Trophoblast cell (in vitro differentiated cells and primary cell): ENCODE data around the gene MARK1.
A peak's percentile ranks its signal among the peaks of the same experiment; 100 is the strongest.

Experiments used
- DNase-seq, 2 donors: peaks; one replicate each; pipeline ENCODE4 v3.0.0-alpha.2; 2016
- H2AFZ ChIP-seq: 2 replicates; pipeline ENCODE4 v1.6.1; 2013; ENCODE audit warnings: low read length, moderate library complexity, mild to moderate bottlenecking; ENCODE audit not compliant: insufficient read depth, poor library complexity
- H2AK5ac ChIP-seq: 2 replicates; pipeline ENCODE4 v1.6.1; 2013; ENCODE audit warnings: mild to moderate bottlenecking, low read length
- H2BK120ac ChIP-seq: 2 replicates; pipeline ENCODE4 v1.6.1; 2013; ENCODE audit warnings: low read length, mild to moderate bottlenecking, moderate library complexity; ENCODE audit not compliant: insufficient read depth, poor library complexity
- H2BK12ac ChIP-seq: 2 replicates; pipeline ENCODE4 v1.6.1; 2013; ENCODE audit warnings: mild to moderate bottlenecking, low read length, moderate library complexity
- H2BK5ac ChIP-seq: 2 replicates; pipeline ENCODE4 v1.6.1; 2013; ENCODE audit warnings: low read length, low read depth, moderate library complexity, mild to moderate bottlenecking; ENCODE audit not compliant: poor library complexity
- H3K14ac ChIP-seq: 2 replicates; pipeline ENCODE4 v1.6.1; 2013; ENCODE audit warnings: mild to moderate bottlenecking, low read length
- H3K18ac ChIP-seq: 2 replicates; pipeline ENCODE4 v1.6.1; 2013; ENCODE audit warnings: mild to moderate bottlenecking, low read length
- H3K23ac ChIP-seq: 2 replicates; pipeline ENCODE4 v1.6.1; 2013; ENCODE audit warnings: low read length
- H3K27ac ChIP-seq: 2 replicates; pipeline ENCODE4 v1.5.1; 2013; ENCODE audit warnings: low read depth, mild to moderate bottlenecking, inconsistent platforms, low read length, moderate library complexity
- H3K27me3 ChIP-seq: 2 replicates; pipeline ENCODE4 v1.6.1; 2013; ENCODE audit warnings: inconsistent platforms, mild to moderate bottlenecking, low read length, moderate library complexity; ENCODE audit not compliant: insufficient read depth
- H3K36me3 ChIP-seq, 2 experiments: 1 replicate in 1 of 2; 2 replicates in 1 of 2; pipeline ENCODE4 v1.6.1; 2013; ENCODE audit warnings: low read length in 2 of 2, mild to moderate bottlenecking in 2 of 2, moderate library complexity in 1 of 2; ENCODE audit not compliant: insufficient read depth in 2 of 2, control insufficient read depth in 1 of 2
- H3K4ac ChIP-seq: 2 replicates; pipeline ENCODE4 v1.6.1; 2013; ENCODE audit warnings: low read depth, mild to moderate bottlenecking, low read length, moderate library complexity
- H3K4me1 ChIP-seq, 2 experiments: 1 replicate in 1 of 2; 2 replicates in 1 of 2; pipeline ENCODE4 v1.6.1; 2013; ENCODE audit warnings: low read length in 2 of 2, mild to moderate bottlenecking in 2 of 2, moderate library complexity in 1 of 2; ENCODE audit not compliant: insufficient read depth in 2 of 2, control insufficient read depth in 1 of 2
- H3K4me2 ChIP-seq: 2 replicates; pipeline ENCODE4 v1.6.1; 2013; ENCODE audit warnings: inconsistent platforms, mild to moderate bottlenecking, low read length, moderate library complexity
- H3K4me3 ChIP-seq: 2 replicates; pipeline ENCODE4 v1.5.1; 2013; ENCODE audit warnings: mild to moderate bottlenecking, low read depth, low read length, inconsistent platforms
- H3K79me1 ChIP-seq: one replicate; pipeline ENCODE4 v1.6.1; 2013; ENCODE audit warnings: low read length
- H3K79me2 ChIP-seq: 2 replicates; pipeline ENCODE4 v1.6.1; 2013; ENCODE audit warnings: low read length, mild to moderate bottlenecking; ENCODE audit not compliant: control insufficient read depth, insufficient read depth, poor library complexity
- H3K9ac ChIP-seq: 2 replicates; pipeline ENCODE4 v1.6.1; 2013; ENCODE audit warnings: mild to moderate bottlenecking, low read length
- H3K9me3 ChIP-seq: 2 replicates; pipeline ENCODE4 v1.6.1; 2013; ENCODE audit warnings: low read depth, mild to moderate bottlenecking, control low read depth, inconsistent platforms, low read length; ENCODE audit not compliant: insufficient read depth
- H4K12ac ChIP-seq: 2 replicates; pipeline ENCODE4 v1.6.1; 2013; ENCODE audit warnings: low read depth, mild to moderate bottlenecking, low read length, moderate library complexity
- H4K8ac ChIP-seq: 2 replicates; pipeline ENCODE4 v1.6.1; 2013; ENCODE audit warnings: low read depth, mild to moderate bottlenecking, low read length, moderate library complexity
- H4K91ac ChIP-seq: one replicate; pipeline ENCODE4 v1.6.1; 2013; ENCODE audit warnings: low read depth, mild to moderate bottlenecking, low read length, moderate library complexity
- WGBS: extraction: QIAGEN DNeasy Blood & Tissue Kit; methylation state at CpG from one replicate; pipeline ENCODE4 v1.1.7; 2013; ENCODE audit warnings: missing lambda C conversion rate; ENCODE audit not compliant: insufficient read length, insufficient coverage; ENCODE audit errors: extremely low coverage; 5-methylcytosine and 5-hydroxymethylcytosine counted together

MARK1 gene

DNA sequence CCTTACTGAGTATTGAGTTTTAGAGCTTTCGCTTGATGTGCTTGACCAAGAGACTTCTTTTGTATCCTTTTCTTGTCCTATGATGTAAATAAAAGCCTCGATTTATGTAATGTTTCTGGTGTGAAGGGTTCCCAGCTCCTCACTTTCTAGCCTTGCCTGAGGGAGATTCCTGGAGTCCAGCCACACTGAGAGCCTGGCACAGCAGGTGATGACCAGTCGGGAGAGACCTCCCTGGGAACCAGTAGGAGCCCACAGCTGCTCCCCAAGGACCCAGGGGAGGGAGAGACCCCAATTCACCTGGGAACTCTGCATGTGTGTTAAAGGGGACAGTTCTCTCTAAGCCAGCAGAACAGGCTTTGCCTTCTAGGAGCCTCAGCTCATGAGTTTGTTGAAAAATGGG is 171.1 kb downstream of the MARK1 start:
- H3K36me3 ChIP-seq, result peaks cover 8 to 14% of the 10 kb centered on the region in 2 experiments
- no peak overlapping the region for H2BK12ac ChIP-seq
- no peaks in the 10 kb centered on the region for H3K27me3 ChIP-seq
- H3K18ac ChIP-seq, result no peak overlapping the region
- WGBS, result no CpG with 5 or more reads among the region's 3 CpGs
- no peak overlapping the region for H3K4ac ChIP-seq
- H3K4me2 ChIP-seq, result no peak overlapping the region
- no peak overlapping the region for H3K14ac ChIP-seq
- peaks cover 2% of the 10 kb centered on the region for H3K79me2 ChIP-seq
- H3K9me3 ChIP-seq, result peaks cover 4% of the 10 kb centered on the region
- no peak overlapping the region for H4K91ac ChIP-seq
- no peak overlapping the region for H4K12ac ChIP-seq
- H3K9ac ChIP-seq, result no peak overlapping the region
- H2AFZ ChIP-seq, result no peak overlapping the region
- H3K23ac ChIP-seq, result no peak overlapping the region
- DNase-seq, result peak; percentile 25 to 40
- peaks cover 7% of the 10 kb centered on the region for H3K79me1 ChIP-seq
- peaks cover 16 to 19% of the 10 kb centered on the region in 2 experiments for H3K4me1 ChIP-seq
- no peak overlapping the region for H3K4me3 ChIP-seq
- H2BK120ac ChIP-seq, result no peak overlapping the region
- H2AK5ac ChIP-seq, result no peak overlapping the region
- H2BK5ac ChIP-seq, result no peak overlapping the region
- no peak overlapping the region for H4K8ac ChIP-seq
- H3K27ac ChIP-seq, result no peak overlapping the region

DNA sequence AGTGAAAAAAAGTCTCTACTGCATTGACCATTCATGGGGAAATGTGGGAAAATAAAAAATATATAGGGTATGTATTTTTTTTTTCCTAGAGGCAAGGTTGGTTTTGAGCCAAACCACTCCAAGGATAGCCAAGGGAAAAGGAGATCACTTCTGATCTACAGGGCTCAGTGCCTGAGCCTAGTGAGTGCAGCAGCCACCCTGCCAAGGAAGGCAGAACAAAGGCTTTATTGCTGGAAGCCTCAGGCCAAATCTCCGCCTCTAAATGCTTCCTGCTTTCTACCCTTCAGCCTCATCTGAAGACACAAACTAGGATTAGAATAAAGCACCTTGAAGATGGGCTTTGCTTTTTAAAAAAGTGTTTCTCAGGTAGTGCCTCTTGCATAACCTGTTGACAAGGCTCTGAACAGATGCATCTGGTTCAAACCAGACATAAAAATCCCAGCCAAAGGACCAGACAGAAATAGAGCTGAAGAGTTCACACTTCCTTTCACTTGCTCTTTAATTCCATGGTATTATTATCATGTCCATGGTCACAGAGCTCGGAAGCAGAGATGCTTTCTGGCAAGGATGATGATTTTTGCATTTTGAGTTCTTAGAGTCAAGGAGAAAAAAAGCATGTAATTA is 172.7 kb downstream of the MARK1 start:
- no peak overlapping the region for H3K4me3 ChIP-seq
- no peak overlapping the region for H3K18ac ChIP-seq
- no peak overlapping the region for H3K4me2 ChIP-seq
- no peak overlapping the region for H4K12ac ChIP-seq
- no peak overlapping the region for H2AFZ ChIP-seq
- peak in 1 of 2 donors; percentile 30 for DNase-seq
- WGBS, result no CpG with 5 or more reads among the region's 2 CpGs
- H2BK120ac ChIP-seq, result no peak overlapping the region
- H3K79me2 ChIP-seq, result no peaks in the 10 kb centered on the region
- no peak overlapping the region for H2AK5ac ChIP-seq
- no peaks in the 10 kb centered on the region for H3K27me3 ChIP-seq
- H4K8ac ChIP-seq, result no peak overlapping the region
- no peak overlapping the region for H3K14ac ChIP-seq
- no peak overlapping the region for H3K4ac ChIP-seq
- no peak overlapping the region for H3K23ac ChIP-seq
- H2BK12ac ChIP-seq, result no peak overlapping the region
- H3K27ac ChIP-seq, result no peak overlapping the region
- no peak overlapping the region for H2BK5ac ChIP-seq
- H3K9me3 ChIP-seq, result no peaks in the 10 kb centered on the region
- peaks cover 12 to 16% of the 10 kb centered on the region in 2 experiments for H3K4me1 ChIP-seq
- H3K36me3 ChIP-seq, result peaks cover 8 to 14% of the 10 kb centered on the region in 2 experiments
- H4K91ac ChIP-seq, result no peak overlapping the region
- peaks cover 3% of the 10 kb centered on the region for H3K79me1 ChIP-seq
- H3K9ac ChIP-seq, result no peak overlapping the region

DNA sequence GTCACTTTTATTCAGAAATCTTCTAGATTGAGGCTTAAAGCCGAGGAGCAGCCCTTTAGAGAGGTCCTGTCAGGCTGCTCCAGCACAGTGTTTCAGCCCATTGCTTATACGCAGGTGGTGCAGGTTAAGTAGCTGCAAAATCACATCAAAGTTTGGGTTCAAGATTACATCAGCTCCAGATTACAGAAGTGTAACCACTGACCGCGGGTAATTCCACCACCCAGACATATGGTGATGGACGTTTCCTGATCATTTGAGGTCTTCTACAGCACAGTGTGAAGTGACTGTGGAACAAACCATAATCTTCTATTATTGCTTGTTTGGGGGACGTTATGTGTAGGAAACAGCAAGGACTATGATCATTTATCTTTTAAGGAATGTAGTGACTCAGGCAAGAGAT is 174.0 kb downstream of the MARK1 start:
- H4K8ac ChIP-seq, result no peak overlapping the region
- no CpG with 5 or more reads among the region's 6 CpGs for WGBS
- no peak overlapping the region for H2BK5ac ChIP-seq
- no peak overlapping the region for H3K23ac ChIP-seq
- H2AFZ ChIP-seq, result no peak overlapping the region
- H3K27me3 ChIP-seq, result no peaks in the 10 kb centered on the region
- no peak overlapping the region for H3K4me2 ChIP-seq
- H4K12ac ChIP-seq, result no peak overlapping the region
- no peak overlapping the region for H3K4me3 ChIP-seq
- H3K9ac ChIP-seq, result no peak overlapping the region
- H3K36me3 ChIP-seq, result peaks cover 3 to 9% of the 10 kb centered on the region in 2 experiments
- no peak overlapping the region for H3K4ac ChIP-seq
- H2BK12ac ChIP-seq, result no peak overlapping the region
- no peaks in the 10 kb centered on the region for H3K9me3 ChIP-seq
- H3K79me1 ChIP-seq, result peaks cover 3% of the 10 kb centered on the region
- H3K79me2 ChIP-seq, result no peaks in the 10 kb centered on the region
- H3K4me1 ChIP-seq, result peaks cover 7 to 11% of the 10 kb centered on the region in 2 experiments
- H3K14ac ChIP-seq, result no peak overlapping the region
- H2BK120ac ChIP-seq, result no peak overlapping the region
- no peak overlapping the region for H3K18ac ChIP-seq
- H4K91ac ChIP-seq, result no peak overlapping the region
- no peak overlapping the region for H3K27ac ChIP-seq
- no peak overlapping the region for H2AK5ac ChIP-seq
- no peak for DNase-seq

DNA sequence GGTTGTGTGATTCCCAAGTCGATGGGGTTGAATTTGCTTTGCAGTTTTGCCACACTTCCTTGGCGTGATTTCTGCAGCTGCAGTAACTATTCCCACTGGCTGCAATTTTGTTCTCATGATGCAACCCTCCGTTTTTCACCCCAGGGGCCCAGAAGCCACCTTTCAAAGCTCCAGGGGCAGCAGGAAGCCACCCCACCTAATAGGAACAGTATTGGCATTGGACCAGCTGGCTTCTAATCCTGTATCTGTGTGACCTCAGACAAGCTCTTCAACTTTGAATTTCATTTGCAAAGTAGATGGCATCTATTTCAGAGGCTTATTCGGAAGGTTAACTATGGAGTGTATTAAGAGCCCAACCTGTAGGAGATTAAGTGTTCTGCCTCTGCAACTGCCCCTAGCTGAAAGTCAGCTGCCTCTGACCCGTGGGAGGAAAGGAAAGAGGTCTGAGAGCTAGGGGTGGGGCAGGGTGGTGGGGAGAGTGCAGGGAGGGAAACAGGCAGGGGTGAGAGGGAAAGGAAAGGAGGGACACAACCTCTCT is 174.9 kb downstream of the MARK1 start:
- Histone ChIP-seq H3K79me1 (peaks cover 3% of the 10 kb centered on the region), H3K27ac (no peak overlapping the region), H3K36me3 (peaks cover 0 to 3% of the 10 kb centered on the region in 2 experiments), H4K12ac (no peak overlapping the region), H3K14ac (no peak overlapping the region), H2AFZ (no peak overlapping the region), H3K4me1 (peaks cover 6 to 8% of the 10 kb centered on the region in 2 experiments), H2BK5ac (no peak overlapping the region), H3K9ac (no peak overlapping the region), H3K18ac (no peak overlapping the region), H2BK120ac (no peak overlapping the region), H4K91ac (no peak overlapping the region), H3K23ac (no peak overlapping the region), H3K4me3 (no peak overlapping the region), H3K27me3 (no peaks in the 10 kb centered on the region), H3K4ac (no peak overlapping the region), H3K4me2 (no peak overlapping the region), H2BK12ac (no peak overlapping the region), H3K9me3 (no peaks in the 10 kb centered on the region), H4K8ac (no peak overlapping the region), H3K79me2 (no peaks in the 10 kb centered on the region), H2AK5ac (no peak overlapping the region)
- DNase-seq, result no peak
- no CpG with 5 or more reads among the region's 5 CpGs for WGBS
